Mucosa of descending colon (tissue), 3 donors: ENCODE results near the gene SLC51B. TPM values are rescaled to one million over a fixed set of nuclear protein-coding genes. Genes with fewer than 3 reads are reported as not detected.

Experiments
- ATAC-seq: fragments of 200-7000 bp; cut with Tn5 transposase; one replicate; pipeline ENCODE4 v1.9.1; 2020; ENCODE audit warnings: mild to moderate bottlenecking, moderate library complexity
- DNase-seq, 3 donors: peaks; one replicate each; pipeline ENCODE4 v3.0.0-alpha.2; 2020
- H3K36me3 ChIP-seq: fragments of 200-600 bp; one replicate; pipeline ENCODE4 v1.8.0; 2021; ENCODE audit warnings: low read depth, mild to moderate bottlenecking
- H3K4me1 ChIP-seq: fragments of 200-600 bp; one replicate; pipeline ENCODE4 v1.8.0; 2021; ENCODE audit warnings: low read depth, mild to moderate bottlenecking
- H3K4me3 ChIP-seq: fragments of 200-600 bp; one replicate; pipeline ENCODE4 v1.8.0; 2021; ENCODE audit warnings: mild to moderate bottlenecking
- H3K9me3 ChIP-seq: fragments of 200-600 bp; one replicate; pipeline ENCODE4 v1.8.0; 2021; ENCODE audit warnings: mild to moderate bottlenecking
- intact Hi-C, 2 donors: fragments of 100-400 bp; cut with DNase I in 1 of 2; cut with micrococcal nuclease in 1 of 2; formaldehyde crosslinking; loops; one replicate each; pipeline versions ENCODE4 v1.11.0 to v1.11.1; 2022; cut with DNase I, micrococcal nuclease
- total RNA-seq, 3 donors: library from RNA; stranded (reverse); fragmentation: NEBNext Ultra II Directional in 2 of 3; extraction: Animal tissue kit (Norgen Biotek cat#: 25700) in 2 of 3; gene quantifications; one replicate each; pipeline versions ENCODE4 v1.2.1 to v1.2.4, GENCODE V29; 2021 to 2023
- TF ChIP-seq, protein P1 (sequence below): fragments of 200-600 bp; IDR thresholded peaks from one replicate; pipeline ENCODE4 v1.8.0; 2022; ENCODE audit warnings: antibody characterized with exemption, mild to moderate bottlenecking
- donor health status: DM: no; HTN: no; CAD: no; lungs with moderate emphysema.
- donor health status: DM: no; HTN: no; CAD: no.
- donor health status: DM: no; HTN: yes; CAD: no.

The SLC51B gene
- total RNA-seq, 3 donors from 2014 or later, result 70.1 to 157 (median 76.2) TPM

DNA sequence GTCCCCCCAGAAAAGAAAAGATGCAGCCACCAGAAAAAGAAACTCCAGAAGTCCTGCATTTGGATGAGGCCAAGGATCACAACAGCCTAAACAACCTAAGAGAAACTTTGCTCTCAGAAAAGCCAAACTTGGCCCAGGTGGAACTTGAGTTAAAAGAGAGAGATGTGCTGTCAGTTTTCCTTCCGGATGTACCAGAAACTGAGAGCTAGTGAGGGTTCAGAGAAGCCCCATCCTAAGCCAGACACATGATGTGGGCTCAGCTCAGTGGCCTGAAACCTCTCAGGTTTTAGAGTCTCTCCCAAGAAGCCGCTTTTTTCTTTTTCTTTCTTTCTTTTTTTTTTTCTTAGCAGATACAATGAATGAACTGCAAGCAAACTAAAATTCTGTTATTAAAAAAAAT is 7.8 kb downstream of the SLC51B start:
- no peaks in the 10 kb centered on the region for H3K36me3 ChIP-seq
- TF ChIP-seq, protein P1, sequence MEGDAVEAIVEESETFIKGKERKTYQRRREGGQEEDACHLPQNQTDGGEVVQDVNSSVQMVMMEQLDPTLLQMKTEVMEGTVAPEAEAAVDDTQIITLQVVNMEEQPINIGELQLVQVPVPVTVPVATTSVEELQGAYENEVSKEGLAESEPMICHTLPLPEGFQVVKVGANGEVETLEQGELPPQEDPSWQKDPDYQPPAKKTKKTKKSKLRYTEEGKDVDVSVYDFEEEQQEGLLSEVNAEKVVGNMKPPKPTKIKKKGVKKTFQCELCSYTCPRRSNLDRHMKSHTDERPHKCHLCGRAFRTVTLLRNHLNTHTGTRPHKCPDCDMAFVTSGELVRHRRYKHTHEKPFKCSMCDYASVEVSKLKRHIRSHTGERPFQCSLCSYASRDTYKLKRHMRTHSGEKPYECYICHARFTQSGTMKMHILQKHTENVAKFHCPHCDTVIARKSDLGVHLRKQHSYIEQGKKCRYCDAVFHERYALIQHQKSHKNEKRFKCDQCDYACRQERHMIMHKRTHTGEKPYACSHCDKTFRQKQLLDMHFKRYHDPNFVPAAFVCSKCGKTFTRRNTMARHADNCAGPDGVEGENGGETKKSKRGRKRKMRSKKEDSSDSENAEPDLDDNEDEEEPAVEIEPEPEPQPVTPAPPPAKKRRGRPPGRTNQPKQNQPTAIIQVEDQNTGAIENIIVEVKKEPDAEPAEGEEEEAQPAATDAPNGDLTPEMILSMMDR, result no peak

DNA sequence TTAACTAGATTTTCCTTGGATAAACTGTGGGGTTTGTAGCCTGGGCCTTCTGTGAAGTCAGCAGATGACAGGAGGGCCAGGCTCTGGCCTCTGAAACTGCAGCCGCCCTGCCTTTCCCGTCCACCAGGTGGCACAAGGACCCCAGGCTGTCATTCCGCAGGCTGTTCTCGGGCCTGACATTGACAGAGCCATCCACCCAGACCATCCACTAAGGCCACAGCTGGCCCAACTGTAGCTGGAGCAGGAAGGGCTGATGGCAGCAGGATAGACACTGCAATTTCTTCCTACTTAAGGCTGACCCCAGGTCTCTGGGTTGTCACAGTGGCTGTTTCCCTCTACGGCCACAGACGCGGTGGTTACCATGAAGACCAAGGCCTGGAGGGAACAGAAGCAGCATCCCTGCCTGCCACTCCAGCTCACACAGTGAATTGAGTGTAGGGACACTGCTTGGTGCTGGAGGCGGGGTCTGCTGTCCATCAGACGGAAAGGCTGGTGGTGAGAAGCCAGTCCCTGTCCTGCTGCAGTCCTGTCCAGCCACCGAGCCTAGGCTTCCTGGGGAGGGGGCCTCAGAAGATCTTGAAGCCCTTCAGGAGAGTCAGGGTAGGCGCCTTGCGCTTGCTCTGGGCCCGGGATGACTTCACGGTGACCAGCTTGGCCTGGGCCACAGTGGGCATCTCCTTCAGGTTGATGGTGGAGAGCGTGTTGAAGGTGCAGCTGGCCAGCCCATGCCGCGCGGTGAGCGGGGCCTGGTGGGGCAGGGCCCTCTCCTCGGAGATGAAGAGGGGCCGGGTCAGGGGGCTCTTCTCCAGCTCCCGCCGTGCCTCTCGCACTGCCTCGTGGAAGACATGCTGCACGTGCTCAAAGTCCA is 9.4 kb downstream of the SLC51B start:
- no peaks in the 10 kb centered on the region for H3K36me3 ChIP-seq
- no peak overlapping the region for H3K4me3 ChIP-seq
- no peaks in the 10 kb centered on the region for H3K9me3 ChIP-seq
- peak; percentile 83 for ATAC-seq
- peak in 2 of 3 donors; percentile 85 for DNase-seq
- TF ChIP-seq, protein P1, result peak; percentile 89
- peaks cover 24% of the 10 kb centered on the region for H3K4me1 ChIP-seq
- intact Hi-C loops, result no loop called here

More for the DNA sequence above, 7.8 kb downstream of the SLC51B start:
- ATAC-seq, result no peak
- H3K4me1 ChIP-seq, result peaks cover 28% of the 10 kb centered on the region
- no peaks in the 10 kb centered on the region for H3K9me3 ChIP-seq
- no peak overlapping the region for H3K4me3 ChIP-seq
- intact Hi-C loops, result no loop called here
- no peak for DNase-seq

DNA sequence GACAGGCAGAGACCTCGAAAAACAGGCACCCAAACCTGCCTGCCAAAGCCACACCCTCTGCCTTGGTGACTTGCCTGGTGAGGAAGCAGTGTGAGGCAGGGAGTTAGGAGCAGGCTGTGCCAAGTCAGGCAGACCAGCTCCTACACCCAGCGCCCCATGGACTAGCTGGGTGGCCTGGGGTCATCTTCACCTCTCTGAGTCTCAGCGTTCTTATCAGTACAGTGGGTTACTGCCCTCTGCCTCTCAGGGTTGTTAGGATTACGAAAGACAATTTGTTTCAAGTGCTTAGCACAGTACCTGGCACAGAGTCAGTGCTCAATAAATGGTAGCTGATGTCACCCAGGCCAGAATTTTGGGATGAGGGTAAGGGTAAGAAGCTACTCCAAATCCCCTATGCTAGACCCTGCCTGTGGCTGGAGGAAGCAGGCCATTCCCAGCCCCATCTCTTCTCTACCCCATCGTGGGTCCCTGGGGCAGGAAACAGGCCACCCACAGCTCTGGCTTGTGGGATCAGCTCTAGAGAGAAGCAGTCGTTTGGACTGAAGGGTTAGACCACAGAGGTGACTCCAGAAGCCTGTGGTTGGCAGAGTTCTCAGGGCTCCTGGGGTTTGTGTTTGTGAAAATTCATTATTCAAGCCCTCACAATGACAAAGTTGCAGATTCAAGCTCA is 10.1 kb downstream of the SLC51B start:
- Histone ChIP-seq H3K4me1 (peaks cover 18% of the 10 kb centered on the region), H3K36me3 (no peaks in the 10 kb centered on the region), H3K9me3 (no peaks in the 10 kb centered on the region), H3K4me3 (no peak overlapping the region)
- TF ChIP-seq, protein P1, result no peak
- intact Hi-C loops, result no loop called here
- peak; percentile 79 for ATAC-seq
- DNase-seq, result peak in 2 of 3 donors; percentile 58 to 71

DNA sequence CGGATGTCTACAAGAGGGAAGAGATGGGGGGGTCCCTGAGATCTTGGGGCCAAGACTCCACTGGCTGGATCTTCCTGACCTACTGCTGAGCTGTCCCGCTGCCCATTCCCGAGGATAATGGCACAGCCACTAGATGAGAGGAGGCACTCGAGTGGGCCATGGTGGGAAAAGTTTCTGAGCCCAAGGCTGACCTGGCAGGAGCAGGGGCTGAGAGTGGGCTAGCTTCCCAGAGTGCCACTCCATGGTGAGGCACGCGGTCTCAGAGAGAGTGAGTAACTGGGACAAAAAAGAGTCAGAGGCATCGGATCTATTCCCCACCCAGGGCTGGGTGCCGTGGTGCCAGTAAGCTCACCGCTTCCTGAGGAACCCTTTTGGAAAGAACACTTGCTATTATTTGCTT is 10.9 kb downstream of the SLC51B start:
- peaks cover 18% of the 10 kb centered on the region for H3K4me1 ChIP-seq
- intact Hi-C loops, result no loop called here
- H3K4me3 ChIP-seq, result no peak overlapping the region
- ATAC-seq (no peak), DNase-seq (no peak)
- TF ChIP-seq, protein P1, result no peak
- no peaks in the 10 kb centered on the region for H3K9me3 ChIP-seq
- no peaks in the 10 kb centered on the region for H3K36me3 ChIP-seq

GRCh38 chr15:65056868-65057548 is 11.8 kb downstream of the SLC51B start:
- TF ChIP-seq, protein P1, result no peak
- no peaks in the 10 kb centered on the region for H3K36me3 ChIP-seq
- no peaks in the 10 kb centered on the region for H3K9me3 ChIP-seq
- intact Hi-C loops, result no loop called here
- H3K4me3 ChIP-seq, result no peak overlapping the region
- H3K4me1 ChIP-seq, result peaks cover 18% of the 10 kb centered on the region
- ATAC-seq (peak; percentile 74), DNase-seq (peak in 1 of 3 donors; percentile 35)
